Karpas-422 (cell line): ENCODE results near the gene NBDY. TPM values are rescaled to one million over a fixed set of nuclear protein-coding genes. Genes with fewer than 3 reads are reported as not detected.

ENCODE experiments used
- DNase-seq: peaks from one replicate; pipeline ENCODE4 v3.0.0-alpha.2; 2015
- H2AFZ ChIP-seq: fragments of 200-600 bp; sonication (generic); 2 replicates; pipeline ENCODE4 v1.6.1; 2014; ENCODE audit warnings: antibody characterized with exemption, low read length, mixed read lengths
- H3K27ac ChIP-seq: fragments of 200-600 bp; sonication (generic); 2 replicates; pipeline ENCODE4 v1.5.1; 2014; ENCODE audit warnings: mild to moderate bottlenecking, low read length, moderate library complexity
- H3K27me3 ChIP-seq: fragments of 200-600 bp; sonication (generic); 2 replicates; pipeline ENCODE4 v1.6.1; 2014; ENCODE audit warnings: low read length, mixed read lengths
- H3K36me3 ChIP-seq: fragments of 200-600 bp; sonication (generic); 2 replicates; pipeline ENCODE4 v1.6.1; 2014; ENCODE audit warnings: low read length, mixed read lengths; ENCODE audit not compliant: insufficient read depth
- H3K4me1 ChIP-seq: fragments of 200-600 bp; sonication (generic); 2 replicates; pipeline ENCODE4 v1.6.1; 2014; ENCODE audit warnings: mild to moderate bottlenecking, low read length, mixed read lengths
- H3K4me2 ChIP-seq: fragments of 200-600 bp; sonication (generic); 2 replicates; pipeline ENCODE4 v1.6.1; 2014; ENCODE audit warnings: low read length, low read depth, mild to moderate bottlenecking; ENCODE audit not compliant: poor library complexity, severe bottlenecking
- H3K4me3 ChIP-seq: fragments of 200-600 bp; sonication (generic); 2 replicates; pipeline ENCODE4 v1.5.1; 2014; ENCODE audit warnings: mild to moderate bottlenecking, antibody characterized with exemption, low read length, mixed read lengths
- H3K79me2 ChIP-seq: fragments of 200-600 bp; sonication (generic); 2 replicates; pipeline ENCODE4 v1.6.1; 2014; ENCODE audit warnings: mild to moderate bottlenecking, low read length, mixed read lengths
- H3K9ac ChIP-seq: fragments of 200-600 bp; sonication (generic); 2 replicates; pipeline ENCODE4 v1.6.0; 2014; ENCODE audit warnings: low read length
- H3K9me2 ChIP-seq: fragments of 200-600 bp; sonication (generic), shearing (Covaris generic); replicated peaks from 2 replicates; pipeline ENCODE4 v1.6.0; 2014; ENCODE audit warnings: mild to moderate bottlenecking, low read length, moderate library complexity; ENCODE audit not compliant: insufficient read depth
- H3K9me3 ChIP-seq: fragments of 300-700, 200-600 bp; sonication (generic); 2 replicates; pipeline ENCODE4 v1.6.1; 2014; ENCODE audit warnings: low read length, mixed read lengths
- H4K20me1 ChIP-seq: fragments of 200-600 bp; sonication (generic); 2 replicates; pipeline ENCODE4 v1.6.1; 2014; ENCODE audit warnings: mild to moderate bottlenecking, antibody characterized with exemption, low read length, low read depth; ENCODE audit not compliant: insufficient read depth
- total RNA-seq: library from RNA; depleted of rRNA; stranded (reverse); fragments of >200 nt; shearing (Covaris generic); gene quantifications from 2 replicates; pipeline ENCODE4 v1.2.3, GENCODE V29; 2014; ENCODE audit warnings: low replicate concordance

Gene NBDY
- total RNA-seq, 1 experiment from 2014 or later = 20.5 TPM

- no peaks in the 10 kb centered on the region for H3K27me3 ChIP-seq
- no peak overlapping the region for H3K4me2 ChIP-seq
- H3K9me3 ChIP-seq = no peaks in the 10 kb centered on the region
- H4K20me1 ChIP-seq = no peaks in the 10 kb centered on the region
- no peak overlapping the region for H3K9ac ChIP-seq
- no peaks in the 10 kb centered on the region for H3K36me3 ChIP-seq
- H3K79me2 ChIP-seq = no peaks in the 10 kb centered on the region
- no peak overlapping the region for H3K4me3 ChIP-seq
- H3K27ac ChIP-seq = no peak overlapping the region
- no peaks in the 10 kb centered on the region for H3K9me2 ChIP-seq
- peaks cover 20% of the 10 kb centered on the region for H3K4me1 ChIP-seq
- no peak overlapping the region for H2AFZ ChIP-seq
- peak; percentile 53 for DNase-seq
These were observed 70.1 kb downstream of the NBDY start for GRCh38 chrX:56798866-56799758.

- no peak overlapping the region for H3K4me2 ChIP-seq
These were observed 71.3 kb downstream of the NBDY start for GRCh38 chrX:56800307-56800706.

GRCh38 chrX:56800801-56801200 is 71.8 kb downstream of the NBDY start:
- DNase-seq = peak; percentile 69
- no peaks in the 10 kb centered on the region for H3K27me3 ChIP-seq
- no peaks in the 10 kb centered on the region for H3K79me2 ChIP-seq
- H3K9me3 ChIP-seq = no peaks in the 10 kb centered on the region
- H3K27ac ChIP-seq = no peak overlapping the region
- peak overlapping the region; percentile 34; the same call in 1 of the 2 replicates for H2AFZ ChIP-seq
- 0 out of 2 replicates have a peak overlapping the region, but pooled peaks have one; percentile 14 for H3K9ac ChIP-seq
- H4K20me1 ChIP-seq = no peaks in the 10 kb centered on the region
- H3K9me2 ChIP-seq = no peaks in the 10 kb centered on the region
- H3K36me3 ChIP-seq = no peaks in the 10 kb centered on the region
- no peak overlapping the region for H3K4me3 ChIP-seq
- peaks cover 20% of the 10 kb centered on the region for H3K4me1 ChIP-seq
- H3K4me2 ChIP-seq = no peak overlapping the region

More at GRCh38 chrX:56800307-56800706, 71.3 kb downstream of the NBDY start:
- Histone ChIP-seq H3K4me1 (peaks cover 20% of the 10 kb centered on the region), H3K9ac (no peak overlapping the region), H3K27me3 (no peaks in the 10 kb centered on the region), H3K9me3 (no peaks in the 10 kb centered on the region), H3K9me2 (no peaks in the 10 kb centered on the region), H3K36me3 (no peaks in the 10 kb centered on the region), H4K20me1 (no peaks in the 10 kb centered on the region), H2AFZ (no peak overlapping the region), H3K27ac (no peak overlapping the region), H3K4me3 (no peak overlapping the region), H3K79me2 (no peaks in the 10 kb centered on the region)
- DNase-seq = no peak

- no peak overlapping the region for H3K4me3 ChIP-seq
- peaks cover 23% of the 10 kb centered on the region for H3K4me1 ChIP-seq
These were observed 73.4 kb downstream of the NBDY start for GRCh38 chrX:56802428-56802827.

GRCh38 chrX:56802921-56803849 is 74.1 kb downstream of the NBDY start:
- Histone ChIP-seq H3K4me1 (peaks cover 24% of the 10 kb centered on the region), H2AFZ (peak overlapping the region; percentile 97), H3K9me3 (no peaks in the 10 kb centered on the region), H4K20me1 (no peaks in the 10 kb centered on the region), H3K9me2 (no peaks in the 10 kb centered on the region), H3K9ac (peak overlapping the region; percentile 68), H3K27ac (no peak overlapping the region), H3K36me3 (no peaks in the 10 kb centered on the region), H3K4me2 (peak overlapping the region; percentile 71), H3K4me3 (peak overlapping the region; percentile 75), H3K27me3 (no peaks in the 10 kb centered on the region), H3K79me2 (no peaks in the 10 kb centered on the region)
- peak; percentile 86 for DNase-seq

More at GRCh38 chrX:56802428-56802827, 73.4 kb downstream of the NBDY start:
- Histone ChIP-seq H3K27me3 (no peaks in the 10 kb centered on the region), H3K79me2 (no peaks in the 10 kb centered on the region), H3K9me3 (no peaks in the 10 kb centered on the region), H3K27ac (no peak overlapping the region), H4K20me1 (no peaks in the 10 kb centered on the region), H3K36me3 (no peaks in the 10 kb centered on the region), H3K9me2 (no peaks in the 10 kb centered on the region), H3K9ac (no peak overlapping the region), H3K4me2 (no peak overlapping the region), H2AFZ (peak overlapping the region; percentile 97; the same call in 1 of the 2 replicates)
- DNase-seq = no peak

- Histone ChIP-seq H3K27me3 (no peaks in the 10 kb centered on the region), H3K9ac (no peak overlapping the region), H2AFZ (no peak overlapping the region), H3K9me2 (no peaks in the 10 kb centered on the region), H3K79me2 (peaks cover 4% of the 10 kb centered on the region; the same call in 1 of the 2 replicates), H3K4me3 (0 out of 2 replicates have a peak overlapping the region, but pooled peaks have one; percentile 75), H3K4me1 (peaks cover 24% of the 10 kb centered on the region), H3K4me2 (peak overlapping the region; percentile 71), H3K9me3 (no peaks in the 10 kb centered on the region), H3K36me3 (no peaks in the 10 kb centered on the region), H3K27ac (no peak overlapping the region), H4K20me1 (no peaks in the 10 kb centered on the region)
- DNase-seq = no peak
These were observed 75.0 kb downstream of the NBDY start for GRCh38 chrX:56803850-56804681.

- Histone ChIP-seq H3K4me1 (peaks cover 24% of the 10 kb centered on the region), H3K4me3 (no peak overlapping the region), H4K20me1 (no peaks in the 10 kb centered on the region), H3K9ac (no peak overlapping the region), H3K36me3 (no peaks in the 10 kb centered on the region), H2AFZ (no peak overlapping the region), H3K27me3 (no peaks in the 10 kb centered on the region), H3K9me2 (no peaks in the 10 kb centered on the region), H3K79me2 (peaks cover 4% of the 10 kb centered on the region; the same call in 1 of the 2 replicates), H3K9me3 (no peaks in the 10 kb centered on the region), H3K27ac (no peak overlapping the region), H3K4me2 (no peak overlapping the region)
- DNase-seq = no peak
These were observed 75.8 kb downstream of the NBDY start for GRCh38 chrX:56804867-56805266.
